ENCODE data around the gene ITIH2. TPM values are rescaled to one million over a fixed set of nuclear protein-coding genes. Genes with fewer than 3 reads are reported as not detected.

Gene ITIH2
- total RNA-seq, 4 donors from 2014 or later = not detected

GRCh38 chr10:7664707-7665106 is 38.4 kb upstream of the ITIH2 start:
- peak overlapping the region in 1 of 2 donors; percentile 85 for H3K4me3 ChIP-seq

GRCh38 chr10:7665767-7666166 is 37.3 kb upstream of the ITIH2 start:
- H3K4me3 ChIP-seq = peak overlapping the region; percentile 61 to 85
- no peaks in the 10 kb centered on the region for H3K36me3 ChIP-seq
- peaks cover 0 to 66% (median 4%) of the 10 kb centered on the region in 3 donors for H3K4me1 ChIP-seq
- no peak for ATAC-seq
- no peaks in the 10 kb centered on the region for H3K27me3 ChIP-seq
- no peak for TF ChIP-seq POLR2A (IDR thresholded peaks at IDR 0.05)
- no peak for TF ChIP-seq POLR2AphosphoS5 (IDR thresholded peaks at IDR 0.05)
- TF ChIP-seq EP300 (IDR thresholded peaks at IDR 0.05) = no peak
- TF ChIP-seq CTCF (IDR thresholded peaks at IDR 0.05) = no peak
- no peaks in the 10 kb centered on the region for H3K9me3 ChIP-seq
- H3K27ac ChIP-seq = peak overlapping the region in 3 of 4 donors; percentile 39 to 82 (median 79)
- WGBS, 2 donors (ENCODE audit: low coverage in 1 of 2) = 9 to 12% methylated on average over 5 to 6 of the region's 6 CpGs

More at GRCh38 chr10:7664707-7665106, 38.4 kb upstream of the ITIH2 start:
- ATAC-seq = no peak
- Histone ChIP-seq H3K27ac (peak overlapping the region in 1 of 4 donors; percentile 79), H3K9me3 (no peaks in the 10 kb centered on the region), H3K27me3 (no peaks in the 10 kb centered on the region), H3K4me1 (peaks cover 0 to 77% (median 6%) of the 10 kb centered on the region in 3 donors), H3K36me3 (no peaks in the 10 kb centered on the region)
- WGBS, 2 donors (ENCODE audit: low coverage in 1 of 2) = 36 to 53% methylated on average over 2 of the region's 2 CpGs
- TF ChIP-seq POLR2AphosphoS5 (IDR thresholded peaks at IDR 0.05) (no peak), EP300 (IDR thresholded peaks at IDR 0.05) (no peak), POLR2A (IDR thresholded peaks at IDR 0.05) (no peak), CTCF (IDR thresholded peaks at IDR 0.05) (no peak)

- peak; percentile 54 for ATAC-seq
- peak within 1 kb of the TSS in 3 of 4 donors; percentile 74 to 82 (median 79) for H3K27ac ChIP-seq
These were observed 36.7 kb upstream of the ITIH2 start, which contains the start of gene ITIH5 for GRCh38 chr10:7666253-7667023. TSS of gene ITIH5 (minus strand) at chr10:7666966. CDS start at chr10:7666892, 74 bp downstream.

GRCh38 chr10:7667262-7668141 is 35.6 kb upstream of the ITIH2 start:
- Histone ChIP-seq H3K27ac (peak overlapping the region in 3 of 4 donors; percentile 73 to 82 (median 74)), H3K27me3 (no peaks in the 10 kb centered on the region), H3K9me3 (no peaks in the 10 kb centered on the region), H3K36me3 (no peaks in the 10 kb centered on the region), H3K4me3 (peak overlapping the region; percentile 48 to 85), H3K4me1 (peaks cover 0 to 49% (median 4%) of the 10 kb centered on the region in 3 donors)
- peak; percentile 69 for ATAC-seq
- TF ChIP-seq EP300 (IDR thresholded peaks at IDR 0.05) (no peak), POLR2A (IDR thresholded peaks at IDR 0.05) (no peak), POLR2AphosphoS5 (IDR thresholded peaks at IDR 0.05) (no peak), CTCF (IDR thresholded peaks at IDR 0.05) (no peak)
- WGBS, 2 donors (ENCODE audit: low coverage in 1 of 2) = 8 to 25% methylated on average over 4 to 7 of the region's 44 CpGs

More at GRCh38 chr10:7666253-7667023, 36.7 kb upstream of the ITIH2 start, which contains the start of gene ITIH5:
- TF ChIP-seq POLR2AphosphoS5 (IDR thresholded peaks at IDR 0.05) = no peak
- TF ChIP-seq POLR2A (IDR thresholded peaks at IDR 0.05) = no peak
- no peak for TF ChIP-seq CTCF (IDR thresholded peaks at IDR 0.05)
- TF ChIP-seq EP300 (IDR thresholded peaks at IDR 0.05) = no peak
- Histone ChIP-seq H3K27me3 (no peaks in the 10 kb centered on the region), H3K4me1 (peaks cover 0 to 59% (median 4%) of the 10 kb centered on the region in 3 donors), H3K9me3 (no peaks in the 10 kb centered on the region), H3K4me3 (peak within 1 kb of the TSS; percentile 61 to 85), H3K36me3 (no peaks in the 10 kb centered on the region)
- WGBS, 2 donors (ENCODE audit: low coverage in 1 of 2) = 0% methylated on average over 3 to 19 of the region's 54 CpGs

All from gastroesophageal sphincter (tissue), 4 donors.